GM18907 (cell line): ENCODE data around the gene SCG3.
"Not testable (repeated sequence)": the region's sequence is repeated elsewhere in the genome, so short reads cannot be mapped to it uniquely, and the experiment has no call there.

Experiments used
- ATAC-seq: cut with Tn5 transposase; IDR thresholded peaks from one replicate; pipeline ENCODE4 v1.9.1; 2021; ENCODE audit warnings: mild to moderate bottlenecking, moderate library complexity; ENCODE audit not compliant: unreplicated experiment

SCG3 gene

DNA sequence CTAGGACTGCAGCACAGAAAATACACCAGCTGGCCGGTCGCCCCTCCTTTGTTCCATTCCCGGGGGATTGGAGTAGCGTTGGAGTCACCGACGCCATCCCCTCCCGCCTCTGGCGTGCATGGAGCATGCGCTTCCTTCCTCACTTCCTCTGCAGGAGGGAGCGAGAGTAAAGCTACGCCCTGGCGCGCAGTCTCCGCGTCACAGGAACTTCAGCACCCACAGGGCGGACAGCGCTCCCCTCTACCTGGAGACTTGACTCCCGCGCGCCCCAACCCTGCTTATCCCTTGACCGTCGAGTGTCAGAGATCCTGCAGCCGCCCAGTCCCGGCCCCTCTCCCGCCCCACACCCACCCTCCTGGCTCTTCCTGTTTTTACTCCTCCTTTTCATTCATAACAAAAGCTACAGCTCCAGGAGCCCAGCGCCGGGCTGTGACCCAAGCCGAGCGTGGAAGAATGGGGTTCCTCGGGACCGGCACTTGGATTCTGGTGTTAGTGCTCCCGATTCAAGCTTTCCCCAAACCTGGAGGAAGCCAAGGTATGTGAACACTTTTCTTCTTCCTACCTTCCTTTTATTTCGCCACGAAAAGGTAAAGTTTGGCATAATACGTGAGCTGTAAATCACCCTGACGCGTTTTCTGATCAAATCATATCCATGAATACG lies at the start of gene SCG3:
TSS of gene SCG3 (plus strand) at position 201 of the 661 bp plus-strand sequence. CDS start at position 454, 253 bp downstream.
- ATAC-seq, result no peak

GRCh38 chr15:51634591-51635198 lies 46.6 kb upstream of the SCG3 start:
- no peak for ATAC-seq

DNA sequence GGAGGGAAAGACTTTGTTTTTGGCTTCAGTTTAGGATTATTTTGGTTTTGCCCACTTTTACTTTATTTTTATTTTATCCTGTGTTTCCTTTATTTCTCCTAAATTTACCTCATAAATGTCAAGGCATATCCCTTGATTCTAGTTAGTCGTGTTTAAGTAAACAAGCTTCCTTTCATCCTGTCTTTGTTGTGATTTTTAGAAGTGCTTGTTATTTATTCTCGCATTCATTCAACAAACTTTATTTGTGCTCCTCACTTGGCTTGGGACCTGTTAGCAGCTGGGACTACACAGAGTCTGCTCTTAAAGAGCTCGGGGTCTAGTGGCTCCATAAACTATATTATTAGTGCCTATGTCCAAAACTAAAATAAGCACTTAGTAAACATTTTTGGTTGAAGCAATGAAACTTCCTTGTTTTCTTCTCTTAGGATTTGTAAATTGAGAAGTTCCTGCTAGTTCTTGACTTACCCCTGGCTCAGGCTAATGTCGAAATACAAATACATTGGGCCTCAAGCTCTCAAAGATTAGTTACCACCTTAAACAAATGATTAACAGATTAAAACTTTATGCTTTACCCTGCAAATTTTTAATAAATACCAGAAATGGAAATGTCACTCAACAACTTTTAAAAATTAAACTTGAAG lies 39.7 kb upstream of the SCG3 start:
- ATAC-seq, result no peak

GRCh38 chr15:51642696-51643095 lies 38.6 kb upstream of the SCG3 start:
- ATAC-seq, result no peak

GRCh38 chr15:51647128-51647562 lies 34.2 kb upstream of the SCG3 start:
- ATAC-seq, result no peak

- ATAC-seq, result not testable (repeated sequence)
Measured at GRCh38 chr15:51648101-51648500, 33.2 kb upstream of the SCG3 start.

DNA sequence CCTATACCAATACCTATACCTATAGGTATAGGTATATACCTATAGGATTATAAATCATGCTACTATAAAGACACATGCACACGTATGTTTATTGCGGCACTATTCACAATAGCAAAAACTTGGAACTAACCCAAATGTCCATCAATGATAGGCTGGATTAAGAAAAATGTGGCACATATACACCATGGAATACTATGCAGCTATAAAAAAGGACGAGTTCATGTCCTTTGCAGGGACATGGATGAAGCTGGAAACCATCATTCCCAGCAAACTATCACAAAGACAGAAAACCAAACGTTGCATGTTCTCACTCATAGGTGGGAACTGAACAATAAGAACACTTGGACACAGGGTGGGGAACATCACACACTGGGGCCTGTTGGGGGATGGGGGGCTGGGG lies 32.7 kb upstream of the SCG3 start:
- ATAC-seq, result not testable (repeated sequence)

- no peak for ATAC-seq
Measured at GRCh38 chr15:51649659-51650521, 31.4 kb upstream of the SCG3 start.

GRCh38 chr15:51652084-51652668 lies 29.1 kb upstream of the SCG3 start:
- ATAC-seq, result no peak

DNA sequence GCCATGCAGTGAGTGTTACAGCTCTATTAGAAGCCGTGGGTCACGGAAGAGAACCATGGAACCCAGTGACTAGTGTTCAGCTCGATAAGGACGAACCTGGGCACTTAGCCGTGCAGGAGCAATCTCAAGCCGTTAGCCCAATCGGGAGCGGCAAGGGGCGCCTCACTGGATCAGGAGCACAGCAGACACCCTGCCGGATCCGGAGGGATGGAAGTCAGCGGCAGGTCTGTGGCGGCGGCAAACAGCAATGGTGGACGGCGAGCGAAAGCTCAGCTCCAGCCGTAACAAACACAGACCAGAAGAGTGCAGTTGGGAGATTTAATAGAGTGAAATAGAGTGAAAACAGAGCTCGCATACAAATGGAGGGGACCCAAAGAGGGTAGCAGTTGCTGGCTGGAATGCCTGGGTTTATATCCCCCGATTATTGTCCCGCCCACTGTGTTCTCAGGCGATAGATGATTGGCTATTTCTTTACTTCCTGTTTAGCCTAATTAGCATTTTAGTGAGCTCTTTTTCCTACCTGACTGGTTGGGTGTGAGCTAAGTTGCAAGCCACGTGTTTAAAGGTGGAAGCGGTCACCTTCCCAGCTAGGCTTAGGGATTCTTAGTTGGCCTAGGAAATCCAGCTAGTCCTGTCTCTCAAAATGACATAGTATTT lies 25.8 kb upstream of the SCG3 start:
- not testable (repeated sequence) for ATAC-seq

- ATAC-seq, result no peak
Measured at GRCh38 chr15:51658664-51659063, 22.6 kb upstream of the SCG3 start.

GRCh38 chr15:51661072-51661471 lies 20.2 kb upstream of the SCG3 start:
- no peak for ATAC-seq

DNA sequence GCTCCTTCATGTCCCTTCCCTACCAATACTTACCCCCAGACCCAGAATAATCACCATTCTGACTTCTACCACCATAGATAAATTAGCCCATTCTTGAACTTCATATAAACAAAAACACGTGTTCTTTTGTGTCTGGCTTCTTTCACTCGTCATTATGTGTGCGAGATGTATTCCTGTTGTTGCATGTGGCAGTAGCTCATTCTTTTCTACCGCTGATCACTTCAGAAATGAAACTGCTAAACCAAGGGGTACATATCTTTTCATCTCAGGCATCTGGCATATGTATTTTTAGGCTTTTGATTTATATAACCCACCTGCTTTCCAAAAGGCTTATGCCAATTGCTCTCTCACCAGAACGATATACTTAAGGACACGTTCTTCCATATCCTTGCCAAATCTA lies 13.8 kb upstream of the SCG3 start:
- ATAC-seq, result no peak

DNA sequence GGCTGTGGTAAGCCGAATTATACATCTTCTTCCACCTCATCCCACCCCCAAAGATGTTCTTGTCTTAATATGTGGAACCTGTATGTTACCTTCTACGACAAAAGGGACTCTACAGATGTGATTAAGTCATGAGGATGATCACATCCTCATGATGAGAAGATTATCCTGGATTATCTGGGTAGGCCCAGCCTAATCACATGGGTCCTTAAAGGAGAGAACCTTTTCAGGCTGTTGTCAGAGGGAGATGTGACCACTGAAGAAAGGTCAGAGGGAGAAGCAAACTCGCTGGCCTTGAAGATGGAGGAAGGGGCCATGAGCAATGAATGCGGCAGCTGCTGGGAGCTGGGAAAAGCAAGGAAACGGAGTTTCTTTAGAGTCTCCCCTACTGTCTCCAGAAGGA lies 12.9 kb upstream of the SCG3 start:
- no peak for ATAC-seq

- ATAC-seq, result no peak
Measured at GRCh38 chr15:51669381-51669780, 11.9 kb upstream of the SCG3 start.

DNA sequence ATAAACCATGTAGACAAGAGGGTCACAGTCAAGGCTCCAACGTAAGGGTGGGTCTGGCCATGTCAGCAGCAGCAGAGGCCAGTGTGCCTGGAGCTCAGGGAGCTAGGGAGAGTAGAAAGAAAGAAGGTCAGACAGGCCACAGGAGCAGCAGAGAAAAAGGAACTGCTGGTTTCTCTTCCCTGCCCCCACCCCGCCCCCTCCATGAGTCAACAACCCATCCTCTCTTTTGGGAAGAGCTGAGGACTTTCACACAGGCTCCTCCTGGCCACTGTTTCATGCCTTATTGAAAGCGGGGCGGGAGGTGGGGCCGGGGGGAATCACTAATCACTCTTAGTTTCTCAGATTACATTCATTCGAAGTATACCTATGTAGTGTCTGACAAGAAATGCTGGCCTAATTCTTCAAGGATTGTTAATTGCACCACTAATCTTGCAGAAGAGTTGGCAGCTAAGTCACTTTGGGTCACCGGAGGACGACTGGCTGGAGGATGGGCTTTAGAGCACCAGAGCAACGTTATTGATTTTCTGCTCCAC lies 9.1 kb upstream of the SCG3 start:
- ATAC-seq, result no peak

GRCh38 chr15:51672913-51673857 lies 8.1 kb upstream of the SCG3 start:
- ATAC-seq, result no peak

DNA sequence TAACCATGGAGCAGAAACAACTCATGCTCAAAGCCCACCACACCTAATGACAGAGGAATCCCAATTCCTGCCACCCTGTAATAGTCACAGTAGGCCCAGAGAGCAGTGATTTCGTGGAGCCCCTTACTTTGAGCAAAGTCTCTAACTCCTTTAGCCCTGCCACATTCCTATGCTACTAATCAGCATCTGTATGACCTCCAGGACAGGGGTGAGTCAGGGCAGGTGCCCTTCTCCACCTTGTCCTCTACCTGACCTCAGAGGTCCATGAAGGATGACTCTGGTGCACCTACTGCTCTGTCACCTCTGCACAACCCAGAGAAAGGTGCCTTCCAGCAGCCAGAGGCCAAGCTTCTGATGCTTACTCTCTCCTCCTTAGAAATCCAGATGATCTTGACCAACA lies 6.1 kb upstream of the SCG3 start:
- no peak for ATAC-seq

- no peak for ATAC-seq
Measured at GRCh38 chr15:51677021-51677420, 4.3 kb upstream of the SCG3 start.
